Activated CD8-positive, alpha-beta memory T cell treated with anti-CD3 and anti-CD28 coated beads, Interleukin-2, amount 10 ng/mL, durations not matched to agents 7 days and 5 days (primary cell): ENCODE measurements around the gene MPV17L. TPM values are rescaled to one million over a fixed set of nuclear protein-coding genes. Genes with fewer than 3 reads are reported as not detected.

ENCODE experiments used
- total RNA-seq, 2 experiments: library from RNA; stranded (reverse); gene quantifications; one replicate each; pipeline ENCODE4 v1.2.3, GENCODE V29; 2021

The MPV17L gene
- total RNA-seq, 2 experiments from 2014 or later: 0.26 TPM; not detected in 1

Other genes starting within 250 kb of the MPV17L start
- gene NPIPA5, start 17.5 kb upstream of the MPV17L start, total RNA-seq: 10 to 100 TPM; 20.9 to 22.5 TPM
- gene BMERB1, start 38.8 kb downstream of the MPV17L start, total RNA-seq: 10 to 100 TPM in 1 of 2 experiments, 1 to 10 TPM in 1; 4.5 to 11.9 TPM
- gene MARF1, start 247.4 kb downstream of the MPV17L start, total RNA-seq: 10 to 100 TPM; 67.7 to 75.3 TPM